Breast epithelium (tissue), 4 donors: Measurements from ENCODE around the gene KIF17. TPM values are rescaled to one million over a fixed set of nuclear protein-coding genes. Genes with fewer than 3 reads are reported as not detected.

Experiments
- DNase-seq, 2 donors: peaks; one replicate each; pipeline ENCODE4 v3.0.0-alpha.2; 2019; ENCODE audit warnings: low spot score in 2 of 2
- H3K27ac ChIP-seq, 2 donors: fragments of 200-600 bp; sonication (generic) in 1 of 2; one replicate each; pipeline ENCODE4 v1.5.1; 2016 to 2019; ENCODE audit warnings: mild to moderate bottlenecking in 1 of 2
- H3K27me3 ChIP-seq, 2 donors: fragments of 200-600 bp; sonication (generic) in 1 of 2; one replicate each; pipeline versions ENCODE4 v1.5.1 to v1.6.0; 2017 to 2019; ENCODE audit warnings: control low read depth in 1 of 2, mild to moderate bottlenecking in 1 of 2
- H3K36me3 ChIP-seq: fragments of 200-600 bp; one replicate; pipeline ENCODE4 v1.5.1; 2019
- H3K4me1 ChIP-seq, 2 donors: fragments of 200-600 bp; sonication (generic); one replicate each; pipeline ENCODE4 v1.5.1; 2016 to 2019; ENCODE audit warnings: control low read depth in 1 of 2
- H3K4me3 ChIP-seq, 3 donors: fragments of 200-600 bp; sonication (generic); 1 replicate in 2 of 3; 2 replicates in 1 of 3; pipeline ENCODE4 v1.5.1; 2016 to 2019; ENCODE audit warnings: mild to moderate bottlenecking in 3 of 3, moderate library complexity in 2 of 3
- H3K9me3 ChIP-seq, 2 donors: fragments of 200-600 bp; sonication (generic) in 1 of 2; one replicate each; pipeline ENCODE4 v1.5.1; 2016 to 2019; ENCODE audit warnings: control low read depth in 1 of 2
- POLR2A ChIP-seq: fragments of 450-650 bp; IDR thresholded peaks from one replicate; pipeline ENCODE4 v1.6.1; 2016; ENCODE audit warnings: antibody characterized with exemption, mild to moderate bottlenecking, moderate library complexity
- POLR2AphosphoS5 ChIP-seq, 3 donors: sonication (generic); formaldehyde crosslinking; IDR thresholded peaks; one replicate each; pipeline ENCODE4 v1.6.1; 2017; ENCODE audit warnings: antibody characterized with exemption in 3 of 3
- intact Hi-C: fragments of 100-400 bp; cut with DNase I; formaldehyde crosslinking; loops from one replicate; pipeline ENCODE4 v1.15.1; 2023; ENCODE audit warnings: low total_unique reads
- total RNA-seq, 3 donors: library from RNA; depleted of rRNA; stranded (reverse); fragments of >200 nt; gene quantifications; one replicate each; pipeline ENCODE4 v1.1.0, GENCODE V29; 2016
- TF ChIP-seq, protein P1 (sequence below), 3 donors: fragments of 450-650 bp; IDR thresholded peaks; one replicate each; pipeline ENCODE4 v1.5.1; 2016 to 2017; ENCODE audit warnings: antibody characterized with exemption in 3 of 3, mild to moderate bottlenecking in 3 of 3, moderate library complexity in 3 of 3

Gene KIF17
- total RNA-seq, 3 donors from 2014 or later, result 1.8 to 3.5 (median 2.0) TPM

DNA sequence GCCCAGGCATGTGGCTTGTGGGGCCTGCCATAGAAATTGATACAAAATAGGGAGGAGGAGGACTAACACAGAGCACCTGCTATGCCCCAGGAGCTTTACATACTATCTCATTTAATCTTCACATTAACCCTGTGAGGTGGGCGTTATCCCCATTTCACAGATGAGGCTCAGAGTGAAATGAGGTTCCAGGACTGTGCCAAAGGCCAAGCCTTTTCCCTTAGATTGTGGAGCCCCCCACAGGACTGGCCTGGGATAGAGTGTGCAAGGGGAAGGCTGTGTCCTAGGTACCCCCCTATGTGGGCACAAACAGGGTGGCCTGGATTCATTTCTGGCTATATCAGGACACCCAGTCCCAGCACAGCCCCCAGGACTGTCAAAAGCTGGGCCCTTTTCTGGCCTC lies 54.4 kb downstream of the KIF17 start:
- TF ChIP-seq, protein P1, sequence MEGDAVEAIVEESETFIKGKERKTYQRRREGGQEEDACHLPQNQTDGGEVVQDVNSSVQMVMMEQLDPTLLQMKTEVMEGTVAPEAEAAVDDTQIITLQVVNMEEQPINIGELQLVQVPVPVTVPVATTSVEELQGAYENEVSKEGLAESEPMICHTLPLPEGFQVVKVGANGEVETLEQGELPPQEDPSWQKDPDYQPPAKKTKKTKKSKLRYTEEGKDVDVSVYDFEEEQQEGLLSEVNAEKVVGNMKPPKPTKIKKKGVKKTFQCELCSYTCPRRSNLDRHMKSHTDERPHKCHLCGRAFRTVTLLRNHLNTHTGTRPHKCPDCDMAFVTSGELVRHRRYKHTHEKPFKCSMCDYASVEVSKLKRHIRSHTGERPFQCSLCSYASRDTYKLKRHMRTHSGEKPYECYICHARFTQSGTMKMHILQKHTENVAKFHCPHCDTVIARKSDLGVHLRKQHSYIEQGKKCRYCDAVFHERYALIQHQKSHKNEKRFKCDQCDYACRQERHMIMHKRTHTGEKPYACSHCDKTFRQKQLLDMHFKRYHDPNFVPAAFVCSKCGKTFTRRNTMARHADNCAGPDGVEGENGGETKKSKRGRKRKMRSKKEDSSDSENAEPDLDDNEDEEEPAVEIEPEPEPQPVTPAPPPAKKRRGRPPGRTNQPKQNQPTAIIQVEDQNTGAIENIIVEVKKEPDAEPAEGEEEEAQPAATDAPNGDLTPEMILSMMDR (IDR thresholded peaks at IDR 0.05), result no peak
- TF ChIP-seq POLR2A (no peak), POLR2AphosphoS5 (IDR thresholded peaks at IDR 0.05) (no peak)
- H3K4me1 ChIP-seq, result peaks cover 5 to 7% of the 10 kb centered on the region in 2 donors
- H3K27ac ChIP-seq, result no peak overlapping the region
- H3K36me3 ChIP-seq, result no peaks in the 10 kb centered on the region
- no peak overlapping the region for H3K4me3 ChIP-seq
- intact Hi-C loops, result no loop called here
- no peaks in the 10 kb centered on the region for H3K9me3 ChIP-seq
- no peaks in the 10 kb centered on the region for H3K27me3 ChIP-seq
- no peak for DNase-seq

DNA sequence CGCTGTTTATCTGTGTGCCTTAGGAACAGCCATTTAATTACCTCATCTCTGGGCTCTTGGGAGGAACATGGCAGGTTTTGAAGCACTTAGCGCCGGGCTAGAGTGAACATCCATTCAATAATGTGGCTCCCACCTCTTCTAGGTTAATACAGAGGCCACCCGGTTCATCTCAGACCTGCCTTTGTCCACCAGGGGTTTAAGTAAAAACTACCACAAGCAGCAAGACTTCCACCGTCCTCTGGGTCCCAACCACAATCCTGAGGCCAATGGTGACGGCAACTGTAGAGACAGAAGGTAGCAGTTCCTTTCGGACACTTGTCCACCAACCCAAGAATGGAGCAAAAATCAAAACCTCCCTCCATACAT lies 55.7 kb downstream of the KIF17 start:
- H3K9me3 ChIP-seq, result no peaks in the 10 kb centered on the region
- H3K4me1 ChIP-seq, result peaks cover 5 to 7% of the 10 kb centered on the region in 2 donors
- intact Hi-C loops, result no loop called here
- no peak for DNase-seq
- no peak for TF ChIP-seq POLR2AphosphoS5 (IDR thresholded peaks at IDR 0.05)
- TF ChIP-seq, protein P1 (IDR thresholded peaks at IDR 0.05), result no peak
- no peak for TF ChIP-seq POLR2A
- H3K27me3 ChIP-seq, result no peaks in the 10 kb centered on the region
- H3K36me3 ChIP-seq, result no peaks in the 10 kb centered on the region
- peak overlapping the region; percentile 81 to 100 (median 96) for H3K4me3 ChIP-seq
- peak overlapping the region; percentile 84 to 91 for H3K27ac ChIP-seq

DNA sequence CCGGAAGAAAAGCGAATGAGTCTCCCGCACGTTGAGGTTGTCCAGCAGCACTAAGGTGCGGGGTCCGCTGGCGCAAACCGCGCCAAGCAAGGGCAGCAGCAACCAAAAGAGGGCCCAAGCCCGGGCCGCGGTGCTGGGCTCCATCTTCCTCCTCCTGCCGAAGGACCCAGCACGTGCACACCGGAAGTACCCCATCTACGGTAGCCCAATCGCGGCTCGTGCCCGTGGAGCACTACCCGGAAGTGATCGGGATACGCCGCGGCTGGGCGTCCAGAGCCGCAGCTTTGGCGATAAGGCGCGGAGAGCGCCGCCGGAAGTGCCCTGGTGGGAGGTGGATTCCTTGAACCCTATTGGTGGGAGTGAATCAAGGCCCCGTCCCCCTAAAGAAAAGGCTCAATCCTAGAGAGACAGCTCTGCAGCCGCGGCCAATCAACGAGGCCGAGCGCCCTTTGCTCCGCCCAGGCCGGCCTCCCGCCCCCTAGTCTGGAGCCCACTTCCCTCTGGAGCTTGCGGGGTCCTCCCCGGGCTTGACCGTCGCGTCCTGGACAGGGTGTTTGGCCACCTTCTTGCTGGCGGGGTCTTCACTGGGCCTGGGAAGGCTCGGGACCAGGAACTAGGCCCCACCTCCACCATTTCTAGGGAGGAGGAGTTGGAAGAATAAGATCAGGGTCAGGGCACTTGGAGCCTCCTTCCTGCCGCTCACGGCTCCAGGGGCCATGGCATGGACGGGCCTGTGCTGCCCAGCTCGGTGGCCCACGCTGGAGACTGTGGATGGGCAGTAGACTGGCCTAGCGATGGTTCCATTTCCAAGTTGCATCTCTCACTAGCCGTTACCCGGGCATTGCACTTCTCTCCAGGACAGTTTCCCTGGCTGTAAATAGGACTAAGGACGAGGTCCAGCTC lies 56.3 kb downstream of the KIF17 start, which contains the start of gene DDOST:
Gene DDOST, minus strand, starts transcription at position 163 of the 903 bp plus-strand sequence. Its CDS starts 19 bp downstream, at position 144.
- no peaks in the 10 kb centered on the region for H3K27me3 ChIP-seq
- peaks cover 5 to 7% of the 10 kb centered on the region in 2 donors for H3K4me1 ChIP-seq
- H3K9me3 ChIP-seq, result no peaks in the 10 kb centered on the region
- TF ChIP-seq, protein P1 (IDR thresholded peaks at IDR 0.05), result peak in 1 of 3 donors; percentile 32
- TF ChIP-seq POLR2AphosphoS5 (IDR thresholded peaks at IDR 0.05) (peak; percentile 43 to 85 (median 62)), POLR2A (no peak)
- DNase-seq, result peak; percentile 90 to 94
- H3K4me3 ChIP-seq, result peak within 1 kb of the TSS; percentile 81 to 100 (median 96)
- H3K36me3 ChIP-seq, result no peaks in the 10 kb centered on the region
- H3K27ac ChIP-seq, result peak within 1 kb of the TSS; percentile 84 to 91
- intact Hi-C loops, result no loop called here

DNA sequence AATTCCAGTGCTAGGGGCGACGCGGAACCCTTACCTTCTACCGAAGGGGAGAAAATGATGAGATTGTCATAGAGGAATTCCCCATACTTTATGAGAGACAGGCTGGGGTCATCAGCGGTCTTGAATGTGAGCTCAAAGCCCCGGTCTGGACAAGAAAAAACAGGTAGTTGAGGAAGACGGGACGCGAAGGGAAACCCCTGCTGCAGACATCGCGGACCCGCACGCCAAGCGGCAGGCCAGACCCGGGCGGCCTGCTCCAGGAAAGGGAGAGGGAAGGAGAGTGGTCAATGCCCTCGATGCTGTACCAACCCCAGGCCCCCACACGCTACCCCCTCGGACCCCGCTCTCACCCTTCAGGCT lies 57.0 kb downstream of the KIF17 start:
- Histone ChIP-seq H3K36me3 (no peaks in the 10 kb centered on the region), H3K27me3 (no peaks in the 10 kb centered on the region), H3K9me3 (no peaks in the 10 kb centered on the region), H3K27ac (peak overlapping the region; percentile 84 to 91), H3K4me3 (peak overlapping the region; percentile 81 to 100 (median 96)), H3K4me1 (peaks cover 5 to 7% of the 10 kb centered on the region in 2 donors)
- no peak for TF ChIP-seq POLR2AphosphoS5 (IDR thresholded peaks at IDR 0.05)
- TF ChIP-seq POLR2A, result no peak
- TF ChIP-seq, protein P1 (IDR thresholded peaks at IDR 0.05), result no peak
- intact Hi-C loops, result no loop called here
- no peak for DNase-seq

DNA sequence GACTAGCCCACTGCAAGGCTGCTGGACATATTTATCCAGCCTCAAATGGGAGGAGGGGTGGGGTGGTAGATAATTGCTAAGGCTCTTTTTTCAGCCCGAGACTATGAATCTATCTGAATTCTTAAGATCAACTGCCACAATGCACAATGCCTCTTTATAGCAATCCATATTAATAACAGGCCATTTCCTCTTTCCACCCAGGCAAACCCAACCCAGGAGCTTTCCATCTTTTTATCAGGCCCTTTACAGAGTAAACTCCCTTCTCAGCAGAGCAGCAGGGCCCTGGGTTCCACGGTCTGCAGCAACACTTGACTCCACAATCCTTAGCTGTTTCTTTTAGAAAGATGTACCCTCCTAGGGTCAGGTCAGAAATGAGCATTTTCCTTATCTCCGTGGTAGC lies 57.4 kb downstream of the KIF17 start:
- Histone ChIP-seq H3K27me3 (no peaks in the 10 kb centered on the region), H3K27ac (no peak overlapping the region), H3K36me3 (no peaks in the 10 kb centered on the region), H3K9me3 (no peaks in the 10 kb centered on the region), H3K4me3 (peak overlapping the region; percentile 81 to 100 (median 96)), H3K4me1 (peaks cover 5 to 7% of the 10 kb centered on the region in 2 donors)
- no peak for DNase-seq
- intact Hi-C loops, result no loop called here
- TF ChIP-seq POLR2A (no peak), POLR2AphosphoS5 (IDR thresholded peaks at IDR 0.05) (no peak)
- TF ChIP-seq, protein P1 (IDR thresholded peaks at IDR 0.05), result no peak
